GM12873 (cell line): Measurements from ENCODE around the gene ZDHHC8.

Experiments
- CTCF ChIP-seq: IDR thresholded peaks from 2 replicates; pipeline ENCODE4 v1.5.1; 2012; ENCODE audit warnings: low read depth, mild to moderate bottlenecking, moderate library complexity, low read length, control low read depth; ENCODE audit not compliant: insufficient read depth; ENCODE audit errors: missing control alignments

ZDHHC8 gene

GRCh38 chr22:20087319-20088262 lies 44.0 kb upstream of the ZDHHC8 start:
- no peak for TF ChIP-seq CTCF

- no peak for TF ChIP-seq CTCF
Measured at GRCh38 chr22:20088263-20088648, 43.3 kb upstream of the ZDHHC8 start.

- no peak for TF ChIP-seq CTCF
Measured at GRCh38 chr22:20089226-20089976, 42.2 kb upstream of the ZDHHC8 start.

GRCh38 chr22:20089977-20090729 lies 41.5 kb upstream of the ZDHHC8 start:
- TF ChIP-seq CTCF, result no peak

GRCh38 chr22:20090730-20091240 lies 40.8 kb upstream of the ZDHHC8 start:
- no peak for TF ChIP-seq CTCF

GRCh38 chr22:20091690-20092476 lies 39.7 kb upstream of the ZDHHC8 start:
- TF ChIP-seq CTCF, result no peak
